ENCODE results near the gene PUM1.

PUM1 gene

GRCh38 chr1:30888975-30889374 is 176.5 kb downstream of the PUM1 start:
- no peak for DNase-seq (ENCODE audit: low read depth)

- peak; percentile 89 for DNase-seq (ENCODE audit: low read depth)
These were observed 177.1 kb downstream of the PUM1 start for GRCh38 chr1:30888391-30888790.

GRCh38 chr1:30887485-30888315 is 177.8 kb downstream of the PUM1 start:
- DNase-seq (ENCODE audit: low read depth) = peak; percentile 9

- DNase-seq (ENCODE audit: low read depth) = no peak
These were observed 178.6 kb downstream of the PUM1 start for GRCh38 chr1:30886710-30887428.

- no peak for DNase-seq (ENCODE audit: low read depth)
These were observed 179.7 kb downstream of the PUM1 start for GRCh38 chr1:30885570-30886522.

GRCh38 chr1:30884723-30885122 is 180.8 kb downstream of the PUM1 start:
- DNase-seq (ENCODE audit: low read depth) = no peak

- no peak for DNase-seq (ENCODE audit: low read depth)
These were observed 181.9 kb downstream of the PUM1 start for GRCh38 chr1:30883389-30884172.

GRCh38 chr1:30882678-30883388 is 182.7 kb downstream of the PUM1 start:
- DNase-seq (ENCODE audit: low read depth) = no peak

Measured in fibroblast of the conjunctiva (primary cell).